Measurements from ENCODE around the gene ADGRV1. TPM values are rescaled to one million over a fixed set of nuclear protein-coding genes. Genes with fewer than 3 reads are reported as not detected.

ADGRV1 gene
- total RNA-seq, 4 donors from 2014 or later: 0.08 to 0.87 (median 0.41) TPM

DNA sequence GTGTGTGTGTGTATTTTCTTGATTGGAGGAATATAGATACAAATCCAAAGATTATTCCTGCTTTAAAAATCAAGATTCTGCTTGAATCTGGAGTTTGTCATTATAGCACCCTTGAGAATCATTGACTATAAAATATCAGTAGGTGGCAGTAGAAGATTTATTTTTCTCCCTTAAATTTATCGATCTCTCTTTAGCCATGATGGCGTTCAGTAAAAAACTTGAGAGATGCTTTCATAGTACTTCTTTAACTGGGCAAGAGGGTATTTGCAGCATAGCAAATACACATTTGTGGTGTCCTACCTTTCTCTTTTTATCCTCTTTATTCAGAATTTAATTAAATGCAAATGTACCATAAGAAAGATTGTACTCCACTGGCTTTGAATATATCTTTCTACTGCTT is 307.7 kb downstream of the ADGRV1 start:
- no peak overlapping the region for H3K4me3 ChIP-seq
- H3K9me3 ChIP-seq: no peaks in the 10 kb centered on the region
- H3K27me3 ChIP-seq: no peaks in the 10 kb centered on the region
- ATAC-seq: no peak
- no peak for TF ChIP-seq POLR2AphosphoS5 (IDR thresholded peaks at IDR 0.05)
- no peak for TF ChIP-seq POLR2A (IDR thresholded peaks at IDR 0.05)
- no peak for TF ChIP-seq EP300 (IDR thresholded peaks at IDR 0.05)
- peak; percentile 27 to 63 (median 56) for TF ChIP-seq CTCF (IDR thresholded peaks at IDR 0.05)
- H3K36me3 ChIP-seq: no peaks in the 10 kb centered on the region
- H3K4me1 ChIP-seq: peaks cover 0 to 6% (median 0%) of the 10 kb centered on the region in 3 donors
- no peak overlapping the region for H3K27ac ChIP-seq
- 0% methylated on average over 1 to 2 of the region's 2 CpGs for WGBS, 2 donors (ENCODE audit: low coverage in 1 of 2)

GRCh38 chr5:90866915-90867731 is 308.5 kb downstream of the ADGRV1 start:
- TF ChIP-seq EP300 (IDR thresholded peaks at IDR 0.05) (no peak), CTCF (IDR thresholded peaks at IDR 0.05) (no peak), POLR2AphosphoS5 (IDR thresholded peaks at IDR 0.05) (no peak), POLR2A (IDR thresholded peaks at IDR 0.05) (no peak)
- Histone ChIP-seq H3K4me1 (peaks cover 0 to 6% (median 0%) of the 10 kb centered on the region in 3 donors), H3K9me3 (no peaks in the 10 kb centered on the region), H3K27ac (no peak overlapping the region), H3K27me3 (peaks cover 3% of the 10 kb centered on the region), H3K4me3 (no peak overlapping the region), H3K36me3 (no peaks in the 10 kb centered on the region)
- 82 to 88% methylated on average over 5 of the region's 5 CpGs for WGBS, 2 donors (ENCODE audit: low coverage in 1 of 2)
- no peak for ATAC-seq

- TF ChIP-seq EP300 (IDR thresholded peaks at IDR 0.05) (no peak), POLR2AphosphoS5 (IDR thresholded peaks at IDR 0.05) (no peak), CTCF (IDR thresholded peaks at IDR 0.05) (no peak), POLR2A (IDR thresholded peaks at IDR 0.05) (no peak)
- H3K36me3 ChIP-seq: no peaks in the 10 kb centered on the region
- H3K9me3 ChIP-seq: no peaks in the 10 kb centered on the region
- no peak overlapping the region for H3K27ac ChIP-seq
- no peak overlapping the region for H3K4me3 ChIP-seq
- no peak for ATAC-seq
- peaks cover 3% of the 10 kb centered on the region for H3K27me3 ChIP-seq
- peaks cover 0 to 10% (median 0%) of the 10 kb centered on the region in 3 donors for H3K4me1 ChIP-seq
- WGBS, 2 donors (ENCODE audit: low coverage in 1 of 2): 88 to 95% methylated on average over 4 of the region's 4 CpGs
These were observed 310.2 kb downstream of the ADGRV1 start for GRCh38 chr5:90868799-90869198.

GRCh38 chr5:90871391-90871991 is 312.9 kb downstream of the ADGRV1 start:
- 61 to 70% methylated on average over 2 to 3 of the region's 3 CpGs for WGBS, 2 donors (ENCODE audit: low coverage in 1 of 2)
- Histone ChIP-seq H3K27ac (no peak overlapping the region), H3K4me1 (peaks cover 0 to 7% (median 0%) of the 10 kb centered on the region in 3 donors), H3K27me3 (peaks cover 3% of the 10 kb centered on the region), H3K9me3 (no peaks in the 10 kb centered on the region), H3K4me3 (no peak overlapping the region), H3K36me3 (no peaks in the 10 kb centered on the region)
- peak; percentile 53 for ATAC-seq
- TF ChIP-seq POLR2A (IDR thresholded peaks at IDR 0.05) (no peak), CTCF (IDR thresholded peaks at IDR 0.05) (no peak), POLR2AphosphoS5 (IDR thresholded peaks at IDR 0.05) (no peak), EP300 (IDR thresholded peaks at IDR 0.05) (no peak)
